Fibroblast of mammary gland (primary cell): ENCODE data around the gene PSMD6.

ENCODE experiments used
- DNase-seq: peaks from one replicate; pipeline ENCODE4 v3.0.0-alpha.2; 2010; ENCODE audit warnings: low read depth
- H3K4me3 ChIP-seq: 2 replicates; pipeline ENCODE4 v1.5.1; 2011; ENCODE audit warnings: low read depth, mild to moderate bottlenecking, low read length, moderate library complexity; ENCODE audit not compliant: control insufficient read depth
- CTCF ChIP-seq: conservative IDR thresholded peaks from 2 replicates; pipeline ENCODE4 v1.5.1; 2011; ENCODE audit warnings: low read depth, low read length, inconsistent platforms; ENCODE audit not compliant: control insufficient read depth, insufficient read depth

The PSMD6 gene

GRCh38 chr3:64016941-64017620 lies 6.2 kb downstream of the PSMD6 start:
- no peak for DNase-seq
- no peak overlapping the region for H3K4me3 ChIP-seq
- no peak for TF ChIP-seq CTCF

- no peak overlapping the region for H3K4me3 ChIP-seq
- DNase-seq = peak; percentile 91
- no peak for TF ChIP-seq CTCF
Measured at GRCh38 chr3:64011685-64012084, 11.6 kb downstream of the PSMD6 start.

DNA sequence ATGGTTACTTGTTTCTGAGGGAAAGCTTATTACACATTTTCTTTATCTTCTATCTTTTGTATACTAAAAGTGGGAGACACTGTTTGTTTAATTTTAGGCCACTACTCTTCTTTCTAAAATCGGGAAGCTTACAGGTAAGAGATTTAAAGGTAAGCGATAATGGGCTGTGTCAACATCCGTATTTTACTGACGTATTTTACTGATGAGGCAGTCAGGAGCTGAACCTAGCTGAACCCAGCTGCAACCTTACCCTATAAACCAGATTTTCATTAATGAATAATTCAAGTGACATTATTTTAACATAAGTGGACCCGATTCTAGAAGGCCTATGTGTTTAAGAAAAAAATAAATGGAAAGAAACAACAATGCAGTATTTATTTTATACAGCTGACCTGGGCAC lies 13.1 kb downstream of the PSMD6 start:
- no peak overlapping the region for H3K4me3 ChIP-seq
- DNase-seq = no peak
- no peak for TF ChIP-seq CTCF

GRCh38 chr3:64009528-64009927 lies 13.8 kb downstream of the PSMD6 start:
- H3K4me3 ChIP-seq = no peak overlapping the region
- no peak for TF ChIP-seq CTCF
- DNase-seq = no peak

- no peak overlapping the region for H3K4me3 ChIP-seq
- peak; percentile 28 for DNase-seq
- no peak for TF ChIP-seq CTCF
Measured at GRCh38 chr3:64008487-64009351, 14.6 kb downstream of the PSMD6 start.

GRCh38 chr3:64008017-64008416 lies 15.3 kb downstream of the PSMD6 start:
- no peak for TF ChIP-seq CTCF
- H3K4me3 ChIP-seq = no peak overlapping the region
- no peak for DNase-seq

- no peak for DNase-seq
- TF ChIP-seq CTCF = no peak
- H3K4me3 ChIP-seq = no peak overlapping the region
Measured at GRCh38 chr3:64003589-64003988, 19.7 kb downstream of the PSMD6 start.
